GM23338 (cell line): ENCODE results near the gene GK2. TPM values are rescaled to one million over a fixed set of nuclear protein-coding genes. Genes with fewer than 3 reads are reported as not detected.

Experiments
- ATAC-seq: fragments of 200-7000 bp; cut with Tn5 transposase; 3 replicates; pipeline ENCODE4 v1.9.1; 2020
- DNase-seq: peaks from one replicate; pipeline ENCODE4 v3.0.0-alpha.2; 2015; ENCODE audit warnings: low spot score
- H2AFZ ChIP-seq: fragments of 200-600 bp; sonication (generic); 2 replicates; pipeline ENCODE4 v1.8.0; 2016; ENCODE audit warnings: antibody characterized with exemption, mild to moderate bottlenecking, moderate library complexity
- H3F3A ChIP-seq: fragments of 200-600 bp; sonication (generic); replicated peaks from 2 replicates; pipeline ENCODE4 v1.8.0; 2017; ENCODE audit warnings: antibody characterized with exemption, mixed run types, low read depth
- H3K27ac ChIP-seq: fragments of 200-600 bp; sonication (generic); 2 replicates; pipeline ENCODE4 v1.6.1; 2016; ENCODE audit warnings: low read depth
- H3K27me3 ChIP-seq: fragments of 200-600 bp; sonication (generic); 2 replicates; pipeline ENCODE4 v1.8.0; 2016; ENCODE audit warnings: mild to moderate bottlenecking, mixed run types, moderate library complexity; ENCODE audit not compliant: insufficient read depth
- H3K36me3 ChIP-seq: fragments of 200-600 bp; sonication (generic); 2 replicates; pipeline ENCODE4 v1.8.0; 2016; ENCODE audit warnings: mild to moderate bottlenecking; ENCODE audit not compliant: insufficient read depth
- H3K4me1 ChIP-seq: fragments of 200-600 bp; sonication (generic); 2 replicates; pipeline ENCODE4 v1.8.0; 2016; ENCODE audit warnings: mild to moderate bottlenecking, moderate library complexity; ENCODE audit not compliant: insufficient read depth
- H3K4me2 ChIP-seq: fragments of 200-600 bp; sonication (generic); 2 replicates; pipeline ENCODE4 v1.7.1; 2017; ENCODE audit warnings: mixed run types
- H3K4me3 ChIP-seq: fragments of 200-600 bp; sonication (generic); 2 replicates; pipeline ENCODE4 v1.6.1; 2016; ENCODE audit warnings: mixed run types
- H3K79me2 ChIP-seq: fragments of 200-600 bp; sonication (generic); replicated peaks from 2 replicates; pipeline ENCODE4 v1.8.0; 2017; ENCODE audit warnings: mild to moderate bottlenecking; ENCODE audit not compliant: insufficient read depth
- H3K9me2 ChIP-seq: fragments of 200-600 bp; sonication (generic); 2 replicates; pipeline ENCODE4 v1.8.0; 2017; ENCODE audit not compliant: insufficient read depth
- H4K20me1 ChIP-seq: fragments of 200-600 bp; sonication (generic); replicated peaks from 2 replicates; pipeline ENCODE4 v1.8.0; 2017; ENCODE audit warnings: mild to moderate bottlenecking; ENCODE audit not compliant: insufficient read depth
- H3K27ac Mint-ChIP-seq: 2 replicates; pipeline ENCODE4 v1.8.0; 2020; ENCODE audit warnings: inconsistent platforms, mild to moderate bottlenecking, moderate library complexity, mixed read lengths
- H3K27me3 Mint-ChIP-seq: 3 replicates; pipeline ENCODE4 v1.8.0; 2022; ENCODE audit warnings: low read depth, mild to moderate bottlenecking, moderate library complexity, mixed read lengths, inconsistent platforms; ENCODE audit not compliant: insufficient read depth, poor library complexity
- H3K36me3 Mint-ChIP-seq: 3 replicates; pipeline ENCODE4 v1.8.0; 2021; ENCODE audit warnings: low read depth, mild to moderate bottlenecking, inconsistent platforms, moderate library complexity, mixed read lengths
- H3K4me1 Mint-ChIP-seq: 3 replicates; pipeline ENCODE4 v1.8.0; 2020; ENCODE audit warnings: mild to moderate bottlenecking, inconsistent platforms, mixed read lengths
- H3K4me3 Mint-ChIP-seq: 3 replicates; pipeline ENCODE4 v1.8.0; 2021; ENCODE audit warnings: moderate library complexity, mild to moderate bottlenecking, inconsistent platforms, mixed read lengths
- H3K9me3 Mint-ChIP-seq: 3 replicates; pipeline ENCODE4 v1.8.0; 2020; ENCODE audit warnings: moderate library complexity, mild to moderate bottlenecking, inconsistent platforms, mixed read lengths
- CREB1 ChIP-seq: fragments of 250-450 bp; sonication (Bioruptor Pico); IDR thresholded peaks from 2 replicates; pipeline ENCODE4 v1.5.0; 2020; ENCODE audit warnings: low read depth, mild to moderate bottlenecking, moderate library complexity
- ETS1 ChIP-seq: IDR thresholded peaks from 2 replicates; pipeline ENCODE4 v1.6.1; 2016; ENCODE audit warnings: antibody characterized with exemption
- EZH2 ChIP-seq: fragments of 200-600 bp; sonication (generic); IDR thresholded peaks from one replicate; pipeline ENCODE4 v1.8.0; 2017; ENCODE audit warnings: antibody characterized with exemption, mild to moderate bottlenecking, low read depth; ENCODE audit not compliant: unreplicated experiment
- JUNB ChIP-seq: IDR thresholded peaks from one replicate; pipeline ENCODE4 v1.6.1; 2016; ENCODE audit warnings: antibody characterized with exemption; ENCODE audit not compliant: unreplicated experiment
- NANOG ChIP-seq: IDR thresholded peaks from 2 replicates; pipeline ENCODE4 v1.6.1; 2016; ENCODE audit warnings: antibody characterized with exemption, borderline replicate concordance
- POLR2AphosphoS5 ChIP-seq: IDR thresholded peaks from 2 replicates; pipeline ENCODE4 v1.6.1; 2016; ENCODE audit warnings: antibody characterized with exemption, low read depth
- REST ChIP-seq: IDR thresholded peaks from one replicate; pipeline ENCODE4 v1.6.1; 2018; ENCODE audit warnings: antibody characterized with exemption; ENCODE audit not compliant: unreplicated experiment
- STAT1 ChIP-seq: IDR thresholded peaks from one replicate; pipeline ENCODE4 v1.6.1; 2016; ENCODE audit warnings: antibody characterized with exemption; ENCODE audit not compliant: unreplicated experiment
- ZNF331 ChIP-seq: fragments of 250-450 bp; sonication (Bioruptor Pico); IDR thresholded peaks from 2 replicates; pipeline ENCODE4 v1.5.0; 2020; ENCODE audit warnings: low read depth, mild to moderate bottlenecking, moderate library complexity
- ZNF462 ChIP-seq: fragments of 250-450 bp; sonication (Bioruptor Pico); IDR thresholded peaks from 2 replicates; pipeline ENCODE4 v1.5.0; 2020; ENCODE audit warnings: mild to moderate bottlenecking, moderate library complexity
- polyA plus RNA-seq: library from polyadenylated mRNA; unstranded; fragments of >200 nt; fragmentation: Nextera tagmentation; extraction: Ambion mirVana; gene quantifications from 2 replicates; pipeline ENCODE4 v1.2.1, GENCODE V29; 2016
- total RNA-seq: library from RNA; depleted of rRNA; stranded (reverse); fragments of >200 nt; shearing (Covaris generic); gene quantifications from 2 replicates; pipeline ENCODE4 v1.2.3, GENCODE V29; 2014

Gene GK2
- total and polyA plus RNA-seq, 2 experiments from 2014 or later, result not detected

- TF ChIP-seq REST, result no peak
- TF ChIP-seq EZH2, result no peak
- no peak for TF ChIP-seq JUNB
- TF ChIP-seq CREB1 (CRISPR knock-in tag), result no peak
Measured at GRCh38 chr4:79367096-79367495, 40.9 kb downstream of the GK2 start (continued).

GRCh38 chr4:79366422-79366821, 41.6 kb downstream of the GK2 start:
- H3K27me3 Mint-ChIP-seq, result no peaks in the 10 kb centered on the region
- TF ChIP-seq ZNF331 (CRISPR knock-in tag) (no peak), ETS1 (no peak), STAT1 (no peak), EZH2 (no peak), CREB1 (CRISPR knock-in tag) (no peak), JUNB (no peak), NANOG (no peak), ZNF462 (no peak), POLR2AphosphoS5 (no peak), REST (no peak)

More at GRCh38 chr4:79366422-79366821, 41.6 kb downstream of the GK2 start:
- H3K4me2 ChIP-seq, result no peak overlapping the region
- ATAC-seq (no peak), DNase-seq (no peak)
- no peaks in the 10 kb centered on the region for H4K20me1 ChIP-seq
- no peak overlapping the region for H3K4me3 Mint-ChIP-seq
- H3K9me3 Mint-ChIP-seq, result no peaks in the 10 kb centered on the region
- H3K4me1 ChIP-seq, result no peaks in the 10 kb centered on the region
- H3K4me1 Mint-ChIP-seq, result no peaks in the 10 kb centered on the region; the same call in 2 of the 3 replicates
- H3K27ac Mint-ChIP-seq, result no peak overlapping the region
- no peak overlapping the region for H3K4me3 ChIP-seq
- H3K79me2 ChIP-seq, result no peaks in the 10 kb centered on the region
- no peak overlapping the region for H3K27ac ChIP-seq
- H3K36me3 ChIP-seq, result no peaks in the 10 kb centered on the region
- H3K9me2 ChIP-seq, result 0 out of 2 replicates have a peak, but pooled peaks cover 2% of the 10 kb centered on the region
- H3K36me3 Mint-ChIP-seq, result no peaks in the 10 kb centered on the region
- no peaks in the 10 kb centered on the region for H3F3A ChIP-seq
- no peak overlapping the region for H2AFZ ChIP-seq
- no peaks in the 10 kb centered on the region for H3K27me3 ChIP-seq
